Spleen (tissue), 7 donors: Measurements from ENCODE around the gene BANP.

Experiments used
- POLR2A ChIP-seq, 3 donors: fragments of 450-650 bp; IDR thresholded peaks; one replicate each; pipeline ENCODE4 v1.5.1; 2017; ENCODE audit warnings: antibody characterized with exemption in 3 of 3, mild to moderate bottlenecking in 1 of 3
- POLR2AphosphoS5 ChIP-seq, 3 donors: sonication (generic); formaldehyde crosslinking; IDR thresholded peaks; one replicate each; pipeline ENCODE4 v1.5.1; 2017; ENCODE audit warnings: antibody characterized with exemption in 3 of 3
- TF ChIP-seq, protein P1 (sequence below), 11 experiments: fragments of 200-600 bp in 7 of 11; fragments of 450-650 bp in 4 of 11; sonication (generic) in 4 of 11; IDR thresholded peaks in 8 of 11; conservative IDR thresholded peaks in 3 of 11; 1 replicate in 7 of 11; 2 replicates in 4 of 11; pipeline versions ENCODE4 v1.4.0 to v1.8.0; 2016 to 2021; ENCODE audit warnings: antibody characterized with exemption in 11 of 11, inconsistent platforms in 4 of 11, mild to moderate bottlenecking in 1 of 11
- donor health status: DM: no; HTN: no; CAD: no; lungs with moderate emphysema.
- donor health status: DM: no; HTN: no; CAD: no.
- donor health status: DM: no; HTN: no; CAD: no.

GRCh38 chr16:88070989-88071625 is 119.9 kb downstream of the BANP start:
- TF ChIP-seq, protein P1, sequence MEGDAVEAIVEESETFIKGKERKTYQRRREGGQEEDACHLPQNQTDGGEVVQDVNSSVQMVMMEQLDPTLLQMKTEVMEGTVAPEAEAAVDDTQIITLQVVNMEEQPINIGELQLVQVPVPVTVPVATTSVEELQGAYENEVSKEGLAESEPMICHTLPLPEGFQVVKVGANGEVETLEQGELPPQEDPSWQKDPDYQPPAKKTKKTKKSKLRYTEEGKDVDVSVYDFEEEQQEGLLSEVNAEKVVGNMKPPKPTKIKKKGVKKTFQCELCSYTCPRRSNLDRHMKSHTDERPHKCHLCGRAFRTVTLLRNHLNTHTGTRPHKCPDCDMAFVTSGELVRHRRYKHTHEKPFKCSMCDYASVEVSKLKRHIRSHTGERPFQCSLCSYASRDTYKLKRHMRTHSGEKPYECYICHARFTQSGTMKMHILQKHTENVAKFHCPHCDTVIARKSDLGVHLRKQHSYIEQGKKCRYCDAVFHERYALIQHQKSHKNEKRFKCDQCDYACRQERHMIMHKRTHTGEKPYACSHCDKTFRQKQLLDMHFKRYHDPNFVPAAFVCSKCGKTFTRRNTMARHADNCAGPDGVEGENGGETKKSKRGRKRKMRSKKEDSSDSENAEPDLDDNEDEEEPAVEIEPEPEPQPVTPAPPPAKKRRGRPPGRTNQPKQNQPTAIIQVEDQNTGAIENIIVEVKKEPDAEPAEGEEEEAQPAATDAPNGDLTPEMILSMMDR (IDR thresholded peaks at IDR 0.05 in 8 of 11, conservative IDR thresholded peaks at IDR 0.05 in 3 of 11) = no peak
- TF ChIP-seq POLR2A (IDR thresholded peaks at IDR 0.05) (no peak), POLR2AphosphoS5 (IDR thresholded peaks at IDR 0.05) (no peak)
